Lower lobe of right lung (tissue), 2 donors: ENCODE data around the gene CEACAM6. TPM values are rescaled to one million over a fixed set of nuclear protein-coding genes. Genes with fewer than 3 reads are reported as not detected.

Source experiments
- ATAC-seq, 2 donors: fragments of 200-7000 bp; cut with Tn5 transposase; one replicate each; pipeline ENCODE4 v1.9.1; 2020 to 2022; ENCODE audit warnings: mild to moderate bottlenecking in 2 of 2, moderate library complexity in 2 of 2
- DNase-seq: peaks from one replicate; pipeline ENCODE4 v3.0.0-alpha.2; 2020
- H3K27ac ChIP-seq: fragments of 200-600 bp; one replicate; pipeline ENCODE4 v1.8.0; 2022
- H3K27me3 ChIP-seq: fragments of 200-600 bp; one replicate; pipeline ENCODE4 v1.8.0; 2022; ENCODE audit warnings: low read depth
- H3K36me3 ChIP-seq: fragments of 200-600 bp; one replicate; pipeline ENCODE4 v1.8.0; 2022; ENCODE audit warnings: mild to moderate bottlenecking
- H3K4me1 ChIP-seq: fragments of 200-600 bp; one replicate; pipeline ENCODE4 v1.8.0; 2022
- H3K4me3 ChIP-seq: fragments of 200-600 bp; one replicate; pipeline ENCODE4 v1.8.0; 2022; ENCODE audit warnings: mild to moderate bottlenecking
- H3K9me3 ChIP-seq: fragments of 200-600 bp; one replicate; pipeline ENCODE4 v1.8.0; 2022
- intact Hi-C: fragments of 100-400 bp; cut with DNase I; formaldehyde crosslinking; loops from one replicate; pipeline ENCODE4 v1.11.0; 2022
- total RNA-seq: library from RNA; stranded (reverse); fragmentation: NEBNext Ultra II Directional; extraction: Animal tissue kit (Norgen Biotek cat#: 25700); gene quantifications from one replicate; pipeline ENCODE4 v1.2.1, GENCODE V29; 2021
- TF ChIP-seq, protein P1 (sequence below): fragments of 200-600 bp; IDR thresholded peaks from one replicate; pipeline ENCODE4 v1.8.0; 2022; ENCODE audit warnings: antibody characterized with exemption, mild to moderate bottlenecking
- donor health status: DM: no; HTN: yes; CAD: no; lungs with severe emphysema.

Gene CEACAM6
- total RNA-seq, 1 donor from 2014 or later, result 369 TPM

DNA sequence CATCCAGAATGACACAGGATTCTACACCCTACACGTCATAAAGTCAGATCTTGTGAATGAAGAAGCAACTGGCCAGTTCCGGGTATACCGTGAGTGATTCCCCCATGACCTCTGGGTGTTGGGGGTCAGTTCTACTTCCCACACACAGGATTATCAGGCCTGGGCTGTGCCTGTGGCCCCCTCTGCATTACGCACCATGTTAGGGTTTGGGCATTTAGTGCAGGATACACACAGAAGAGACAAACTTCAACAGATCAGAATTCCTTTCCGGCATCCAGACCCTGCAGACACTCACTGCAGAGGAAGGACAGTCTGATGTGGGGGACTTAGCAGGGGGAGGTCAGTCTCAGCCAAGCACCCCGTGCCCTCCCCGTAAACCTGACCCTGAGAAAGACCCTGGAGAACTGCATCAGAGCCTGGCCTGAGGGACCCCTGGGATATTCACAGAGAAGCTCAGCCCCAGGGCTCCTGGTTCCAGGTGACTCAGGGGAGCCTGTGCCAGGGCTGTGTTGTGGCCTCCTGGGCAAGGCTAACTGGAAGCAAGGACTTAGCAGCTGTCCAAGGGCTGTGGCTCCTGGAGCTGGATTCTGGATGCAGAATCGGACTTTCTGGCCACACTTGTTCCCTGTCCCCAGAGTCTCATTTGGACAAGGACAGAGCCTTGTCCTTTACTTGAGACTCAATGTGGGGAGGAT is 45.2 kb upstream of the CEACAM6 start:
- Histone ChIP-seq H3K9me3 (no peaks in the 10 kb centered on the region), H3K4me3 (peak overlapping the region; percentile 4), H3K27me3 (peaks cover 11% of the 10 kb centered on the region), H3K36me3 (no peaks in the 10 kb centered on the region), H3K4me1 (no peaks in the 10 kb centered on the region), H3K27ac (no peak overlapping the region)
- TF ChIP-seq, protein P1, sequence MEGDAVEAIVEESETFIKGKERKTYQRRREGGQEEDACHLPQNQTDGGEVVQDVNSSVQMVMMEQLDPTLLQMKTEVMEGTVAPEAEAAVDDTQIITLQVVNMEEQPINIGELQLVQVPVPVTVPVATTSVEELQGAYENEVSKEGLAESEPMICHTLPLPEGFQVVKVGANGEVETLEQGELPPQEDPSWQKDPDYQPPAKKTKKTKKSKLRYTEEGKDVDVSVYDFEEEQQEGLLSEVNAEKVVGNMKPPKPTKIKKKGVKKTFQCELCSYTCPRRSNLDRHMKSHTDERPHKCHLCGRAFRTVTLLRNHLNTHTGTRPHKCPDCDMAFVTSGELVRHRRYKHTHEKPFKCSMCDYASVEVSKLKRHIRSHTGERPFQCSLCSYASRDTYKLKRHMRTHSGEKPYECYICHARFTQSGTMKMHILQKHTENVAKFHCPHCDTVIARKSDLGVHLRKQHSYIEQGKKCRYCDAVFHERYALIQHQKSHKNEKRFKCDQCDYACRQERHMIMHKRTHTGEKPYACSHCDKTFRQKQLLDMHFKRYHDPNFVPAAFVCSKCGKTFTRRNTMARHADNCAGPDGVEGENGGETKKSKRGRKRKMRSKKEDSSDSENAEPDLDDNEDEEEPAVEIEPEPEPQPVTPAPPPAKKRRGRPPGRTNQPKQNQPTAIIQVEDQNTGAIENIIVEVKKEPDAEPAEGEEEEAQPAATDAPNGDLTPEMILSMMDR, result no peak
- ATAC-seq (no peak), DNase-seq (no peak)
- intact Hi-C loops, result no loop called here

DNA sequence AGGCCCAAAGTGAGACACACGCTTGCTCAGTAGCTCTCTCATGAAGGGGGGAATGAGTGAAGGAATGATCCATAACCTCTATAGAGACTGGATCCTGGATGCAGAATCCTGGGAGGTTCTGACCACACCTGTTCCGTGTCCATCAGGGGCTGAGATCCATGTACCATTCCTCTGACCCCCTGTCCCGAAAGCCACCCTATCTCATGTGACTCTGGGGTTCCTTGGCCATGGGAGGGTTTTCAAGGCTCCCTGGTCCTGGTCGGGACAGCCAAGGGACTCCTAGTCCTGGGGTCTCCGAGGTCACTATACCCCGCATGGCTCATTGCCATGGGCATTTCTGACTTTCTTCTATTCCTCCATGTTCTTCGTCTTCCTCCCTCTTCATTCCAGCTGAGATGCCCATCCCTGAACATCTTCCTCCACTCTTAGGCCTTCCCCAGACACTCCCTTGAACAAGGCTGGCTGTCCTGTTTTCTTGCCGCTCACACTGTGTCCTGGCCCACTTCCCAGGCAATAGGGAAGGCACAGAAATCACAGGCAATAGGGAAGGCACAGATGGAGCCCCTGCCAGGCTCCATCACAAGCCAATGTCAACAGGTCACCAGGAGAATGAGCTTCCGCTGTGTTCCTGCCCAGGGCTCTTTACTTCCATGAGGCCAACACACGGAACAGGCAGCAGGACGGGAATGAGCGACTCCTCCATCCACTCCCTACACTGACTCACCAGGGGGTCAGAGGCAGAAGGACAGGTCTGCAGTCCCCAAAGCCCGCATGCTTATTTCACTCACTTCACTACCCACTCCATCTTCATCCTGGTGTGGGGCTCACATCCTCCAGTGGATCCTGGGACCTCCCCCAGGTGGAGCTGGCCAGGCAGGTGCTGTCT is 43.7 kb upstream of the CEACAM6 start:
- intact Hi-C loops, result no loop called here
- no peak for ATAC-seq
- TF ChIP-seq, protein P1, result no peak
- Histone ChIP-seq H3K9me3 (no peaks in the 10 kb centered on the region), H3K36me3 (no peaks in the 10 kb centered on the region), H3K27ac (no peak overlapping the region), H3K4me1 (no peaks in the 10 kb centered on the region), H3K4me3 (peak overlapping the region; percentile 4), H3K27me3 (peaks cover 6% of the 10 kb centered on the region)
- no peak for DNase-seq

DNA sequence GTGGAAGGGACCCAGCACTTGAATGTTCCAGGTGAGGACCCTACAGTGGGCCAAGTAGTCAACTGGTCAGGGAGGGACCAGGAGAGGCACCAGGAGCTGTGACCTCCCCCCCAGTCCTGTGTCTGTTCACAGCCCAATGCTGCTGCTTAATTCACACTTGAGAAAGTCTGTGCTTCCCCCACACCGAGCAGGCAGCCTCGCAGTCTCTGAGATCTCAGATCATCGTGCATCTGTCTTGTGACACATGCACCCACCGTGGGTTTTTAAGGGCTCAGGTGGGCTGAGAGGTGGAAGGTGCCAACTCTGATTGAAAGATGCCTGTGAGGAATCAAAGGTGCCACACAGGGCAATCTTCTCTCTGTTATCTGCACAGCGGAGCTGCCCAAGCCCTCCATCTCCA is 40.7 kb upstream of the CEACAM6 start:
- ATAC-seq, result no peak
- DNase-seq, result no peak
- H3K4me1 ChIP-seq, result no peaks in the 10 kb centered on the region
- intact Hi-C loops, result no loop called here
- H3K36me3 ChIP-seq, result no peaks in the 10 kb centered on the region
- TF ChIP-seq, protein P1, result no peak
- no peak overlapping the region for H3K4me3 ChIP-seq
- peaks cover 5% of the 10 kb centered on the region for H3K27me3 ChIP-seq
- H3K9me3 ChIP-seq, result no peaks in the 10 kb centered on the region
- H3K27ac ChIP-seq, result no peak overlapping the region

DNA sequence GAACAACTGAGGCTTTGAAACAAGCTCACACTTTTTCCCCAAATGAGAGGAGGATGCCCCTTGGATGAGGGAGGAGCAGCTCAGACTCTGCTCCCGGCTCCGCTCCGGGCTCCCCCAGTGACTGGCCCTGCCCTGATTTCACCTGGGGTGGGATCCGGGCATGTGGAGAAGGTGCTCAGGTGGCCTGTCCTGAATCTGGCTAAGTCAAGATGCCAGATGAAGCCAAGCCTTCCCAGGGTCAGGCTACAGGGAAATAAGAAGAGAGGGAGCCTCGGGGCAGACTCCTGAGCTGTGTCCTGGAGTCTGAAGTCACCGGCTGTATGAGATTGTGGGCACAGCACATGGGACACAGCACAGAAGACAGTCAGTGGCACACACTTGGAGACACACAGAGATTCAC is 36.6 kb upstream of the CEACAM6 start:
- peaks cover 5% of the 10 kb centered on the region for H3K27me3 ChIP-seq
- no peaks in the 10 kb centered on the region for H3K36me3 ChIP-seq
- no peak overlapping the region for H3K27ac ChIP-seq
- intact Hi-C loops, result no loop called here
- no peak for DNase-seq
- H3K9me3 ChIP-seq, result no peaks in the 10 kb centered on the region
- no peak overlapping the region for H3K4me3 ChIP-seq
- TF ChIP-seq, protein P1, result no peak
- ATAC-seq, result no peak
- H3K4me1 ChIP-seq, result no peaks in the 10 kb centered on the region

DNA sequence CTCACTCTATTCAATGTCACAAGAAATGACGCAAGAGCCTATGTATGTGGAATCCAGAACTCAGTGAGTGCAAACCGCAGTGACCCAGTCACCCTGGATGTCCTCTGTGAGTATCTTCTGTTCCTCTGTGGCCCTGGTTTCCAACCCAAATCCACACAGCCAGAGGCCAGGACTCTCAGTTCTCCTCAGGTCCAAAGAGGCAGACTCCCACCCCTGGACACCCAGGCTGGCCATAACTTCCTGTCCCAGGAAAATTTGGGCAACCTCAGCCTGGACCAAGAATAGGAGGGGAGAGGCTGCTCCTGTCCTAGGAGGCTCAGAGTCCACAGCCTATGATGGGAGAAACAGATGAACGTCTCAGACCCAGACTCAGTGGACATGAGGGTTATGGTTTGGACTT is 35.2 kb upstream of the CEACAM6 start:
- Histone ChIP-seq H3K27ac (no peak overlapping the region), H3K27me3 (peaks cover 5% of the 10 kb centered on the region), H3K36me3 (no peaks in the 10 kb centered on the region), H3K4me3 (no peak overlapping the region), H3K4me1 (no peaks in the 10 kb centered on the region), H3K9me3 (no peaks in the 10 kb centered on the region)
- DNase-seq, result no peak
- no peak for ATAC-seq
- intact Hi-C loops, result no loop called here
- TF ChIP-seq, protein P1, result no peak
